ENCODE data around the gene KRT4. TPM values are rescaled to one million over a fixed set of nuclear protein-coding genes. Genes with fewer than 3 reads are reported as not detected.

Gene KRT4
- total RNA-seq, 2 donors from 2014 or later, result not detected

GRCh38 chr12:52808573-52809160, 5.2 kb downstream of the KRT4 start:
- Histone ChIP-seq H3K27me3 (replicated peaks; ENCODE audit: insufficient read depth) (no peaks in the 10 kb centered on the region), H3K9me3 (no peaks in the 10 kb centered on the region), H3K4me3 (no peak overlapping the region), H3K36me3 (no peaks in the 10 kb centered on the region), H3K4me1 (ENCODE audit: control insufficient read depth in 1 of 2, low read depth in 2 of 2) (no peaks in the 10 kb centered on the region), H3K27ac (no peak overlapping the region)
- TF ChIP-seq, protein P1, sequence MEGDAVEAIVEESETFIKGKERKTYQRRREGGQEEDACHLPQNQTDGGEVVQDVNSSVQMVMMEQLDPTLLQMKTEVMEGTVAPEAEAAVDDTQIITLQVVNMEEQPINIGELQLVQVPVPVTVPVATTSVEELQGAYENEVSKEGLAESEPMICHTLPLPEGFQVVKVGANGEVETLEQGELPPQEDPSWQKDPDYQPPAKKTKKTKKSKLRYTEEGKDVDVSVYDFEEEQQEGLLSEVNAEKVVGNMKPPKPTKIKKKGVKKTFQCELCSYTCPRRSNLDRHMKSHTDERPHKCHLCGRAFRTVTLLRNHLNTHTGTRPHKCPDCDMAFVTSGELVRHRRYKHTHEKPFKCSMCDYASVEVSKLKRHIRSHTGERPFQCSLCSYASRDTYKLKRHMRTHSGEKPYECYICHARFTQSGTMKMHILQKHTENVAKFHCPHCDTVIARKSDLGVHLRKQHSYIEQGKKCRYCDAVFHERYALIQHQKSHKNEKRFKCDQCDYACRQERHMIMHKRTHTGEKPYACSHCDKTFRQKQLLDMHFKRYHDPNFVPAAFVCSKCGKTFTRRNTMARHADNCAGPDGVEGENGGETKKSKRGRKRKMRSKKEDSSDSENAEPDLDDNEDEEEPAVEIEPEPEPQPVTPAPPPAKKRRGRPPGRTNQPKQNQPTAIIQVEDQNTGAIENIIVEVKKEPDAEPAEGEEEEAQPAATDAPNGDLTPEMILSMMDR (IDR thresholded peaks at IDR 0.05), result no peak
- ATAC-seq (ENCODE audit: insufficient number of reproducible peaks, low FRiP score, low read depth) (no peak), DNase-seq (ENCODE audit: low spot score) (no peak)

DNA sequence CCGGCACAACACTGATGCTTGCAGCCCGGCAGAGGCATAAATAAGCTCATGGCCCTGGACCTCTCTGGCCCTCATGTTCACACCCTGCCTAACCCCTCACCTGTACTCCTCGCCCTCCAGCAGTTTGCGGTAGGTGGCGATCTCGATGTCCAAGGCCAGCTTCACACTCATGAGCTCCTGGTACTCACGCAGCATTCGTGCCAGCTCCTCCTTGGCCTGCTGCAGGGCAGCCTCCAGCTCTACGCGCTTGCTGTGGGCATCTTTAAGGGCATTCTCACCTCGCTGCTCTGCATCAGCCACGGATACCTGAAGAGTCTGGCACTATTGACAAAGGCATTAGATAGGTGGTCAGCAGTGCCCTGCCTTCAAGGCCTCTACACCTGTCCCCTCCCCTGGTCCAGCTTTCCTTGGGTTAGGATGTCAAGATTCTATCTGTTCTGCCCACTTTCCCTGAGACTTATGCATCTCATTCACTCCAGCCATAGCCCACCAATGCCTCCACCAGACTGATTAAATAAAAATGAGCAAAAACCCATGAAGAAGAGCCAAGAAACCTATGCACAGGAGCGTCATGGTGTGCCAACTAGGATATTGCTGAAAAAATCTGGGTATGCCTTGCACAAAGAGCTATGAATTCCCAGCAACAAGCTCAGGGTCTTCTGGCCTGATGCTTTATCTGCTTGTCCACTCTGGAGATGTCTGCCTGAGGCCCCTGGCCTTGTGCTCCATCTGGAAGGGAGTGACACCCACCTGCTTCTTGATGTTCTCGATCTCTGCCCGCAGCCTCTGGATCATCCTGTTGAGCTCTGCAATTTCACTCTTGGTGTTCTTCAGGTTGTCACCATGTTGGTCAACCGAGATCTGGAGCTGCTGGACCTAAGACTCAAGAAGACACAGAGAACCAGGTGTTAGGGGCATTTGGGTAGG, 6.1 kb downstream of the KRT4 start:
- no peaks in the 10 kb centered on the region for H3K4me1 ChIP-seq (ENCODE audit: control insufficient read depth in 1 of 2, low read depth in 2 of 2)
- H3K4me3 ChIP-seq, result no peak overlapping the region
- ATAC-seq (ENCODE audit: insufficient number of reproducible peaks, low FRiP score, low read depth) (no peak), DNase-seq (ENCODE audit: low spot score) (no peak)
- TF ChIP-seq, protein P1 (IDR thresholded peaks at IDR 0.05), result no peak
- no peaks in the 10 kb centered on the region for H3K9me3 ChIP-seq
- no peak overlapping the region for H3K27ac ChIP-seq
- no peaks in the 10 kb centered on the region for H3K36me3 ChIP-seq
- H3K27me3 ChIP-seq (replicated peaks; ENCODE audit: insufficient read depth), result no peaks in the 10 kb centered on the region

DNA sequence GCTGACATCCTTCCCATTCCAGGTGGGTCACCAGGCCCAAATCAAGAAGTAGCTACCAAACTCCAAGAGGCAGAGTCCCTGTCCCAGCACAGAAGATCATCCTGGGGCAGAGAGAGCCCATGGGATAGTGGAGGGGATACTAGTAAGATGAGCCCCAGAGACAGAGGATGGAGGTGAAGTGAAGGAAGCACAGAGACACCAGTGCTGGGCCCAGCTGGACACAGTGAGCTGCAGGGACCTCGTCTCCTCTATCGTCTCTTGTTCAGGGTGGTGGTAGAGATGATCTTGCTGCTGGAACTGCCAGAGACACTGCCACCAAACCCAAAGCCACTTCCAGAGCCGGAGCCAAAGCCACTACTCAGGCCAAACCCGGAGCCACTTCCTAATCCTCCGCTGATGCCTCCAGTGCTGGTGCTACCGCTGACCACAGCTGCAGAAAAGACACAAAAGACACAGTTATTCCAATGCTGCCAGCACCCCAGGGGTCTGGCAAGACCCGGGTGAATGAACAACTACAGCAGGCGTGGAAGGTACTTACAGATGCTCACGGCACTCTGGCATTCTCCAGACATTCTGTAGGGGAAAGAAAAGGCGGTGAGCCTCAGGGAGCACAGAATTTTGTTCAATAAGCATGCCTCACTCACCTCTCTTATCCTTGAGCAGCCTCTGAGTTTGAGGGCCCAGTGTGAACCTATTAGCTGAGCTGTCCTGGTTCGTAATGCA, 6.9 kb downstream of the KRT4 start:
- no peak overlapping the region for H3K4me3 ChIP-seq
- H3K9me3 ChIP-seq, result no peaks in the 10 kb centered on the region
- TF ChIP-seq, protein P1 (IDR thresholded peaks at IDR 0.05), result no peak
- H3K36me3 ChIP-seq, result no peaks in the 10 kb centered on the region
- ATAC-seq (ENCODE audit: insufficient number of reproducible peaks, low FRiP score, low read depth) (no peak), DNase-seq (ENCODE audit: low spot score) (no peak)
- H3K27me3 ChIP-seq (replicated peaks; ENCODE audit: insufficient read depth), result no peaks in the 10 kb centered on the region
- H3K4me1 ChIP-seq (ENCODE audit: control insufficient read depth in 1 of 2, low read depth in 2 of 2), result no peaks in the 10 kb centered on the region
- no peak overlapping the region for H3K27ac ChIP-seq

DNA sequence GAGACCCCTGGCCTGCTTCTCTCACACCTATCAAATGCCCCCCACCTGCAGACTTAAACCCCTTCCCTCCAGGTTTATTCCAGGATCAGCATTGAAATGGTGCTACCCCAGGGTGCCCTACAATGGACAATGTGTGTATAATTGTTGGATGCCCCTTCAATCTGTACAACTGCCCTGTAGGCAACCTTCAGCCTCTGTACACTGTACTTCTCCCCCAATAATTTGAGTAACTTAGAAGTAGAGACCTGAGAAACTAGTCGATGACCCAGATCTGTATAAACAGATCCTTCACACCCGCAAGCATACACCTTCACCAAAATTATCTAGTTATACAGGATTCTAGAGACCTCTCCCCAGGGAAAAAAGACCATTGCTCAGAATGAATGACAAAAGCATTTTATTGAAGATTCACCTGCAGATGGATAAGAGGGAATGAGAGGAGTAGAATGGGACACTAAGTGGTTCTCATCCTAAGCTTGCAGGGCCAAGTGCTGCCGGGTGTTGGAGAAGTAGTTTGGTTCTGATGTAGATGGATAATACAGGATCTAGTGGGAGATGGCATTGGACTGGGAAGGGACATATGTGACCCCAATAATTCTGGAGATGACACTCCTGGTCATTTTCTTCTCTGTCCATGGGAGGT, 7.6 kb downstream of the KRT4 start:
- Histone ChIP-seq H3K27ac (no peak overlapping the region), H3K27me3 (replicated peaks; ENCODE audit: insufficient read depth) (no peaks in the 10 kb centered on the region), H3K9me3 (no peaks in the 10 kb centered on the region), H3K4me3 (no peak overlapping the region), H3K4me1 (ENCODE audit: control insufficient read depth in 1 of 2, low read depth in 2 of 2) (no peaks in the 10 kb centered on the region), H3K36me3 (no peaks in the 10 kb centered on the region)
- ATAC-seq (ENCODE audit: insufficient number of reproducible peaks, low FRiP score, low read depth) (no peak), DNase-seq (ENCODE audit: low spot score) (no peak)
- TF ChIP-seq, protein P1 (IDR thresholded peaks at IDR 0.05), result no peak

All from thoracic aorta (tissue), 2 donors.